Gastrocnemius medialis (tissue), 4 donors: ENCODE data around the gene DTNBP1. TPM values are rescaled to one million over a fixed set of nuclear protein-coding genes. Genes with fewer than 3 reads are reported as not detected.

ENCODE experiments used
- ATAC-seq, 2 donors: fragments of 150-250 bp; one replicate each; pipeline ENCODE4 v1.9.1; 2016
- DNase-seq, 2 donors: peaks; one replicate each; pipeline ENCODE4 v3.0.0-alpha.2; 2019
- H3K27ac ChIP-seq, 4 donors: fragments of 200-600 bp; sonication (generic); 1 replicate in 1 of 4; 2 replicates in 3 of 4; pipeline ENCODE4 v1.5.1; 2016 to 2018; ENCODE audit warnings: mild to moderate bottlenecking in 2 of 4, moderate library complexity in 1 of 4
- H3K27me3 ChIP-seq, 3 donors: fragments of 200-600 bp; sonication (generic) in 2 of 3; 1 replicate in 1 of 3; 2 replicates in 2 of 3; pipeline versions ENCODE4 v1.5.1 to v1.6.0; 2016 to 2019; ENCODE audit warnings: mild to moderate bottlenecking in 1 of 3, moderate library complexity in 1 of 3
- H3K36me3 ChIP-seq, 2 donors: fragments of 200-600 bp; sonication (generic) in 1 of 2; one replicate each; pipeline ENCODE4 v1.5.1; 2017 to 2018
- H3K4me1 ChIP-seq, 2 donors: fragments of 200-600 bp; sonication (generic) in 1 of 2; one replicate each; pipeline ENCODE4 v1.5.1; 2016 to 2017; ENCODE audit warnings: mild to moderate bottlenecking in 2 of 2
- H3K4me3 ChIP-seq, 4 donors: fragments of 200-600 bp; sonication (generic) in 3 of 4; 1 replicate in 1 of 4; 2 replicates in 3 of 4; pipeline ENCODE4 v1.5.1; 2016 to 2019; ENCODE audit warnings: mild to moderate bottlenecking in 2 of 4
- H3K9me3 ChIP-seq, 3 donors: fragments of 200-600 bp; sonication (generic) in 2 of 3; 1 replicate in 1 of 3; 2 replicates in 2 of 3; pipeline ENCODE4 v1.5.1; 2016 to 2019
- CTCF ChIP-seq, 5 experiments: fragments of 450-650 bp in 3 of 5; fragments of 200-600 bp in 2 of 5; sonication (generic) in 2 of 5; IDR thresholded peaks in 4 of 5; conservative IDR thresholded peaks in 1 of 5; 1 replicate in 4 of 5; 2 replicates in 1 of 5; pipeline ENCODE4 v1.5.1; 2016 to 2019; ENCODE audit warnings: antibody characterized with exemption in 5 of 5, mild to moderate bottlenecking in 3 of 5, moderate library complexity in 3 of 5
- POLR2A ChIP-seq, 2 donors: fragments of 450-650 bp; IDR thresholded peaks; one replicate each; pipeline ENCODE4 v1.6.1; 2017; ENCODE audit warnings: antibody characterized with exemption in 2 of 2, mild to moderate bottlenecking in 2 of 2, moderate library complexity in 2 of 2
- in situ Hi-C, 4 donors: fragments of 200-750 bp; cut with MboI; loops; one replicate each; pipeline versions ENCODE4 v1.15.0 to v1.8.0; 2017; ENCODE audit warnings: low sequenced_read_pairs in 4 of 4
- intact Hi-C: fragments of 100-400 bp; cut with DNase I; formaldehyde crosslinking; loops from one replicate; pipeline ENCODE4 v1.15.1; 2023; ENCODE audit warnings: low total_unique reads
- total RNA-seq, 4 donors: library from RNA; depleted of rRNA; stranded (reverse); fragments of >200 nt; gene quantifications; one replicate each; pipeline versions ENCODE4 v1.1.0 to v1.2.3, GENCODE V29; 2016

DTNBP1 gene
- total RNA-seq, 4 donors from 2014 or later, result 5.2 to 33.5 (median 12.5) TPM

GRCh38 chr6:15553736-15554294, 109.0 kb downstream of the DTNBP1 start:
- in situ Hi-C loops (no loop called here), intact Hi-C loops (no loop called here)
- ATAC-seq (no peak), DNase-seq (no peak)
- Histone ChIP-seq H3K4me3 (no peak overlapping the region), H3K27me3 (no peaks in the 10 kb centered on the region), H3K36me3 (no peaks in the 10 kb centered on the region), H3K9me3 (no peaks in the 10 kb centered on the region), H3K27ac (no peak overlapping the region), H3K4me1 (peaks cover 11 to 22% of the 10 kb centered on the region in 2 donors)
- no peak for TF ChIP-seq CTCF (IDR thresholded peaks at IDR 0.05 in 4 of 5, conservative IDR thresholded peaks at IDR 0.05 in 1 of 5)

- Histone ChIP-seq H3K27ac (no peak overlapping the region), H3K9me3 (no peaks in the 10 kb centered on the region), H3K27me3 (no peaks in the 10 kb centered on the region), H3K36me3 (no peaks in the 10 kb centered on the region), H3K4me1 (peaks cover 11 to 22% of the 10 kb centered on the region in 2 donors), H3K4me3 (no peak overlapping the region)
- TF ChIP-seq CTCF (IDR thresholded peaks at IDR 0.05 in 4 of 5, conservative IDR thresholded peaks at IDR 0.05 in 1 of 5) (no peak), POLR2A (IDR thresholded peaks at IDR 0.05) (no peak)
- intact Hi-C loops (no loop called here), in situ Hi-C loops (no loop called here)
- ATAC-seq (no peak), DNase-seq (no peak)
Observed at GRCh38 chr6:15553031-15553430, 109.8 kb downstream of the DTNBP1 start.

GRCh38 chr6:15551798-15552197, 111.0 kb downstream of the DTNBP1 start:
- ATAC-seq (peak; percentile 38 to 45), DNase-seq (no peak)
- no peaks in the 10 kb centered on the region for H3K36me3 ChIP-seq
- in situ Hi-C loops (no loop called here), intact Hi-C loops (no loop called here)
- H3K27me3 ChIP-seq, result no peaks in the 10 kb centered on the region
- H3K4me3 ChIP-seq, result no peak overlapping the region
- no peak for TF ChIP-seq CTCF (IDR thresholded peaks at IDR 0.05 in 4 of 5, conservative IDR thresholded peaks at IDR 0.05 in 1 of 5)
- TF ChIP-seq POLR2A (IDR thresholded peaks at IDR 0.05), result no peak
- peaks cover 11 to 22% of the 10 kb centered on the region in 2 donors for H3K4me1 ChIP-seq
- H3K9me3 ChIP-seq, result no peaks in the 10 kb centered on the region
- peak overlapping the region in 3 of 4 donors; percentile 16 to 40 (median 22) for H3K27ac ChIP-seq

- ATAC-seq, result peak in 1 of 2 donors; percentile 8
- TF ChIP-seq CTCF (IDR thresholded peaks at IDR 0.05 in 4 of 5, conservative IDR thresholded peaks at IDR 0.05 in 1 of 5) (no peak), POLR2A (IDR thresholded peaks at IDR 0.05) (no peak)
- H3K27ac ChIP-seq, result peak overlapping the region in 3 of 4 donors; percentile 16 to 40 (median 22)
- no peak overlapping the region for H3K4me3 ChIP-seq
- H3K27me3 ChIP-seq, result no peaks in the 10 kb centered on the region
- DNase-seq, result no peak
- no peaks in the 10 kb centered on the region for H3K36me3 ChIP-seq
- H3K9me3 ChIP-seq, result no peaks in the 10 kb centered on the region
- intact Hi-C loops, result no loop called here
- in situ Hi-C loops, result no loop called here
- H3K4me1 ChIP-seq, result peaks cover 11 to 22% of the 10 kb centered on the region in 2 donors
Observed at GRCh38 chr6:15551262-15551661, 111.6 kb downstream of the DTNBP1 start.
